A673 (cell line): ENCODE results near the gene TLDC2. TPM values are rescaled to one million over a fixed set of nuclear protein-coding genes. Genes with fewer than 3 reads are reported as not detected.
"Not testable (repeated sequence)": the region's sequence is repeated elsewhere in the genome, so short reads cannot be mapped to it uniquely, and the experiment has no call there.

Source experiments
- BruUV-seq: library from RNA; stranded (reverse); fragments of 400-500 nt; replicated peaks from 2 replicates; lab custom pipeline; 2021; lab: Mats Ljungman, UMichigan
- CTCF ChIA-PET: fragments of 300-600 bp; sonication (Branson Sonifier 250); formaldehyde crosslinking; loops from one replicate; lab custom pipeline; 2022; ENCODE audit warnings: antibody characterized with exemption; lab: Charles Lee
- POLR2A ChIA-PET: fragments of 300-600 bp; sonication (Branson Sonifier 250); formaldehyde crosslinking; loops from one replicate; lab custom pipeline; 2022; ENCODE audit warnings: antibody characterized with exemption; ENCODE audit not compliant: low non-redundant PET; lab: Charles Lee
- DNase-seq: peaks from one replicate; pipeline ENCODE4 v3.0.0-alpha.2; 2015; ENCODE audit warnings: low spot score
- H3K27ac ChIP-seq: fragments of 200-600 bp; sonication (generic); 2 replicates; pipeline ENCODE4 v1.5.1; 2016; ENCODE audit warnings: mixed run types, low read depth, mild to moderate bottlenecking, mixed read lengths, antibody characterized with exemption, low read length; ENCODE audit not compliant: poor library complexity, severe bottlenecking
- H3K27me3 ChIP-seq: fragments of 200-600 bp; sonication (generic); replicated peaks from 2 replicates; pipeline ENCODE4 v1.6.1; 2017; ENCODE audit warnings: mixed run types, low read depth, mild to moderate bottlenecking, mixed read lengths, antibody characterized with exemption, low read length; ENCODE audit not compliant: insufficient read depth, poor library complexity
- H3K36me3 ChIP-seq: fragments of 200-600 bp; sonication (generic); 2 replicates; pipeline ENCODE4 v1.6.1; 2016; ENCODE audit warnings: mixed run types, mild to moderate bottlenecking, mixed read lengths, antibody characterized with exemption, low read length; ENCODE audit not compliant: insufficient read depth, poor library complexity, severe bottlenecking
- H3K4me1 ChIP-seq: fragments of 200-600 bp; sonication (generic); 2 replicates; pipeline ENCODE4 v1.6.1; 2017; ENCODE audit warnings: mixed run types, mild to moderate bottlenecking, mixed read lengths, antibody characterized with exemption, low read length; ENCODE audit not compliant: insufficient read depth, poor library complexity, severe bottlenecking
- H3K4me3 ChIP-seq: fragments of 200-600 bp; sonication (generic); 2 replicates; pipeline ENCODE4 v1.5.1; 2016; ENCODE audit warnings: low read depth, mixed run types, mild to moderate bottlenecking, mixed read lengths, low read length; ENCODE audit not compliant: poor library complexity, severe bottlenecking
- H3K9me3 ChIP-seq: fragments of 200-600 bp; sonication (generic); 2 replicates; pipeline ENCODE4 v1.6.1; 2016; ENCODE audit warnings: mixed run types, low read depth, mild to moderate bottlenecking, mixed read lengths, antibody characterized with exemption, low read length; ENCODE audit not compliant: poor library complexity, severe bottlenecking
- EZH2 ChIP-seq: fragments of 200-600 bp; sonication (generic); IDR thresholded peaks from 2 replicates; pipeline ENCODE4 v1.6.1; 2017; ENCODE audit warnings: borderline replicate concordance, low read depth, mild to moderate bottlenecking, mixed read lengths, antibody characterized with exemption, low read length; ENCODE audit not compliant: poor library complexity, severe bottlenecking
- intact Hi-C: fragments of 100-400 bp; cut with micrococcal nuclease; formaldehyde crosslinking; loops from one replicate; pipeline ENCODE4 v1.10.0; 2022; ENCODE audit not compliant: unreplicated experiment
- total RNA-seq: library from RNA; stranded (reverse); gene quantifications from 2 replicates; pipeline ENCODE4 v1.2.3, GENCODE V29; 2021
- TF ChIP-seq, protein P1 (sequence below): fragments of 300-800, 200-600 bp; sonication (generic); conservative IDR thresholded peaks from 2 replicates; pipeline ENCODE4 v1.5.1; 2017; ENCODE audit warnings: low read depth, mild to moderate bottlenecking, antibody characterized with exemption, low read length, moderate library complexity, mixed read lengths

Gene TLDC2
- total RNA-seq, 1 experiment from 2014 or later, result not detected

GRCh38 chr20:36895036-36895435 lies 19.1 kb downstream of the TLDC2 start:
- ChIA-PET CTCF (no interaction called here), POLR2A (no interaction called here)
- Histone ChIP-seq H3K27ac (no peak overlapping the region), H3K9me3 (no peaks in the 10 kb centered on the region), H3K4me3 (no peak overlapping the region), H3K36me3 (no peaks in the 10 kb centered on the region), H3K4me1 (no peaks in the 10 kb centered on the region), H3K27me3 (no peaks in the 10 kb centered on the region)
- TF ChIP-seq, protein P1, sequence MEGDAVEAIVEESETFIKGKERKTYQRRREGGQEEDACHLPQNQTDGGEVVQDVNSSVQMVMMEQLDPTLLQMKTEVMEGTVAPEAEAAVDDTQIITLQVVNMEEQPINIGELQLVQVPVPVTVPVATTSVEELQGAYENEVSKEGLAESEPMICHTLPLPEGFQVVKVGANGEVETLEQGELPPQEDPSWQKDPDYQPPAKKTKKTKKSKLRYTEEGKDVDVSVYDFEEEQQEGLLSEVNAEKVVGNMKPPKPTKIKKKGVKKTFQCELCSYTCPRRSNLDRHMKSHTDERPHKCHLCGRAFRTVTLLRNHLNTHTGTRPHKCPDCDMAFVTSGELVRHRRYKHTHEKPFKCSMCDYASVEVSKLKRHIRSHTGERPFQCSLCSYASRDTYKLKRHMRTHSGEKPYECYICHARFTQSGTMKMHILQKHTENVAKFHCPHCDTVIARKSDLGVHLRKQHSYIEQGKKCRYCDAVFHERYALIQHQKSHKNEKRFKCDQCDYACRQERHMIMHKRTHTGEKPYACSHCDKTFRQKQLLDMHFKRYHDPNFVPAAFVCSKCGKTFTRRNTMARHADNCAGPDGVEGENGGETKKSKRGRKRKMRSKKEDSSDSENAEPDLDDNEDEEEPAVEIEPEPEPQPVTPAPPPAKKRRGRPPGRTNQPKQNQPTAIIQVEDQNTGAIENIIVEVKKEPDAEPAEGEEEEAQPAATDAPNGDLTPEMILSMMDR, result no peak
- no peak for TF ChIP-seq EZH2
- intact Hi-C loops, result no loop called here
- DNase-seq, result no peak
- no TSS peak for BruUV-seq

- Histone ChIP-seq H3K27ac (no peak overlapping the region), H3K27me3 (no peaks in the 10 kb centered on the region), H3K4me1 (no peaks in the 10 kb centered on the region), H3K9me3 (no peaks in the 10 kb centered on the region), H3K4me3 (no peak overlapping the region), H3K36me3 (no peaks in the 10 kb centered on the region)
- ChIA-PET CTCF (no interaction called here), POLR2A (no interaction called here)
- DNase-seq, result no peak
- TF ChIP-seq, protein P1, result no peak
- TF ChIP-seq EZH2, result no peak
- intact Hi-C loops, result no loop called here
- no TSS peak for BruUV-seq
Observed at GRCh38 chr20:36904690-36905089, 28.8 kb downstream of the TLDC2 start.

GRCh38 chr20:36905566-36905965 lies 29.6 kb downstream of the TLDC2 start:
- DNase-seq, H3K9me3 ChIP-seq, H3K4me1 ChIP-seq, CTCF ChIA-PET, intact Hi-C loops, H3K27me3 ChIP-seq, BruUV-seq, POLR2A ChIA-PET, H3K36me3 ChIP-seq, H3K4me3 ChIP-seq, H3K27ac ChIP-seq: not testable (repeated sequence)

DNA sequence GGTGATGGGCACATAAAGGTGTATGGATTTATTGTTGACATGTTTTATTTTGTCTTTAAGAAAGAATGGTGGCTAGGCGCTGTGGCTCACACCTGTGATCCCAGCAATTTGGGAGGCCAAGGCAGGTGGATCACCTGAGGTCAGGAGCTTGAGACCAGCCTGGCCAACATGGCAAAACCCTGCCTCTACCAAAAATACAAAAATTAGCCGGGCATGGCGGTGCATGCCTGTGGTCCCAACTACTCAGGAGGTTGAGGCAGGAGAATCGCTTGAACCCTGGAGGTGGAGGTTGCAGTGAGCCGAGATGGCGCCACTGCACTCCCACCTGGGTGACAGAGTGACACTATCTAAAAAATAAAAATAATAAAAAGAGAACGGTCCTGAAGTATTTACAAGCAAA lies 30.1 kb downstream of the TLDC2 start:
- H3K36me3 ChIP-seq, CTCF ChIA-PET, POLR2A ChIA-PET, H3K4me3 ChIP-seq, BruUV-seq, H3K27me3 ChIP-seq, H3K4me1 ChIP-seq, intact Hi-C loops, H3K27ac ChIP-seq, DNase-seq, H3K9me3 ChIP-seq: not testable (repeated sequence)
